AG04450 (cell line): ENCODE measurements around the gene CCNY. TPM values are rescaled to one million over a fixed set of nuclear protein-coding genes. Genes with fewer than 3 reads are reported as not detected.

Experiments
- CTCF ChIA-PET: fragments of 300-600, 350-600 bp; formaldehyde crosslinking; extraction: SDS; loops from one replicate; lab custom pipeline; 2022; ENCODE audit warnings: antibody characterized with exemption, inconsistent platforms; lab: Charles Lee
- POLR2A ChIA-PET: fragments of 350-600 bp; formaldehyde crosslinking; extraction: SDS; loops from one replicate; lab custom pipeline; 2021; ENCODE audit warnings: antibody characterized with exemption, inconsistent platforms; lab: Yijun Ruan, JAX
- DNase-seq: peaks from one replicate; pipeline ENCODE4 v3.0.0-alpha.2; 2011; ENCODE audit warnings: low read depth, low spot score
- H3K27ac ChIP-seq: one replicate; pipeline ENCODE4 v1.5.1; 2012; ENCODE audit warnings: low read depth, low read length, control low read depth
- H3K27me3 ChIP-seq: one replicate; pipeline ENCODE4 v1.6.0; 2012; ENCODE audit warnings: low read length; ENCODE audit not compliant: control insufficient read depth, insufficient read depth
- H3K4me3 ChIP-seq: 2 replicates; pipeline ENCODE4 v1.5.1; 2011; ENCODE audit warnings: mild to moderate bottlenecking, low read depth, low read length, control low read depth
- H3K9me3 ChIP-seq: 2 replicates; pipeline ENCODE4 v1.5.1; 2012; ENCODE audit warnings: low read length; ENCODE audit not compliant: control insufficient read depth, insufficient read depth
- polyA plus RNA-seq: library from polyadenylated mRNA; depleted of rRNA; stranded (reverse); fragments of >200 nt; gene quantifications from 2 replicates; pipeline ENCODE4 v1.2.3, GENCODE V29; 2011
- TF ChIP-seq, protein P1 (sequence below): IDR thresholded peaks from 2 replicates; pipeline ENCODE4 v1.5.1; 2011; ENCODE audit warnings: low read depth, low read length, control low read depth, inconsistent platforms

CCNY gene
- polyA plus RNA-seq, 1 experiment = 90.2 TPM

- DNase-seq = no peak
- Histone ChIP-seq H3K27ac (no peak overlapping the region), H3K27me3 (no peaks in the 10 kb centered on the region), H3K4me3 (no peak overlapping the region), H3K9me3 (no peaks in the 10 kb centered on the region)
- POLR2A ChIA-PET = no interaction called here
- TF ChIP-seq, protein P1, sequence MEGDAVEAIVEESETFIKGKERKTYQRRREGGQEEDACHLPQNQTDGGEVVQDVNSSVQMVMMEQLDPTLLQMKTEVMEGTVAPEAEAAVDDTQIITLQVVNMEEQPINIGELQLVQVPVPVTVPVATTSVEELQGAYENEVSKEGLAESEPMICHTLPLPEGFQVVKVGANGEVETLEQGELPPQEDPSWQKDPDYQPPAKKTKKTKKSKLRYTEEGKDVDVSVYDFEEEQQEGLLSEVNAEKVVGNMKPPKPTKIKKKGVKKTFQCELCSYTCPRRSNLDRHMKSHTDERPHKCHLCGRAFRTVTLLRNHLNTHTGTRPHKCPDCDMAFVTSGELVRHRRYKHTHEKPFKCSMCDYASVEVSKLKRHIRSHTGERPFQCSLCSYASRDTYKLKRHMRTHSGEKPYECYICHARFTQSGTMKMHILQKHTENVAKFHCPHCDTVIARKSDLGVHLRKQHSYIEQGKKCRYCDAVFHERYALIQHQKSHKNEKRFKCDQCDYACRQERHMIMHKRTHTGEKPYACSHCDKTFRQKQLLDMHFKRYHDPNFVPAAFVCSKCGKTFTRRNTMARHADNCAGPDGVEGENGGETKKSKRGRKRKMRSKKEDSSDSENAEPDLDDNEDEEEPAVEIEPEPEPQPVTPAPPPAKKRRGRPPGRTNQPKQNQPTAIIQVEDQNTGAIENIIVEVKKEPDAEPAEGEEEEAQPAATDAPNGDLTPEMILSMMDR = no peak
- CTCF ChIA-PET = interaction anchor here (0.5 to 2.4 kb wide), 3 partner anchors 11 to 18 kb away, joined by 3 to 15 read pairs (median 5); no protein-coding TSS in a partner anchor
Measured at GRCh38 chr10:35545079-35545657, 208.9 kb downstream of the CCNY start.

DNA sequence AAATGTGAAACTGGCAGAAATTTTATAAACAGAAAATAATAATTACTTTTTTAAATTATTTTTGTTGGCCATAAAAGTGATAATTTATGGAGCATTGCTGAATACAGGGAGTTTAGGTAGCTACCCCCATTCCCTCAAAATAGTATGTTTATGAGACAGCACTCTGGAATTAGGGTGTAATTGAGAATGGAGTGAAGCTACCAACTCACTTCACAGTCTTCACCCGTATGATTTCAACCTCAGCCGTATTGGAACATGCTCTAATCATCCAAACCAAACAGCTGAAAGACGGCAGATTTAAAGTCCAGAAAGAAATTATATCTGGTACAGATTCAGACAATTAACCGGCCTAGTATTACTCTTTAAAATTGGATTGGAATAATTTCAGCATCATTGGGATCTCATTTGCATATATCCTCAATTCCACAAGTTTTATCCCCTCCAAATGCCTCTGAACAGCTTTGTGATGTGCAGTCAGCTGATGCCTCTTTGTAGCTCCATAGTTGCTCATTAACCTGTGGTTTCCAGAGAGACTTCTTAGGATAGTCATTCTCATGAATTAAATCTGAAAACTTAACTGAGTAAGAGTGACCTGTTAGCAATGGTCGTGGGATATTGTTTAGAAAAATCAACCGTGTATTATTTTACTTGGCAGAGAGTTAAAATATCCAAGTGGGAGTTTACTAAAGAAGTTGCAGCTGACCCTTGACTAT, 209.7 kb downstream of the CCNY start:
- TF ChIP-seq, protein P1 = no peak
- peak overlapping the region; percentile 32 for H3K27ac ChIP-seq
- DNase-seq = no peak
- no peak overlapping the region for H3K4me3 ChIP-seq
- POLR2A ChIA-PET = interaction anchor here (0.5 kb wide), 1 partner anchor 48 kb away, joined by 5 read pairs; no protein-coding TSS in a partner anchor
- CTCF ChIA-PET = interaction anchor here (0.5 to 2.4 kb wide), 4 partner anchors 10 to 18 kb away, joined by 3 to 15 read pairs (median 4); no protein-coding TSS in a partner anchor
- H3K27me3 ChIP-seq = no peaks in the 10 kb centered on the region
- H3K9me3 ChIP-seq = no peaks in the 10 kb centered on the region

GRCh38 chr10:35546824-35547225, 210.5 kb downstream of the CCNY start:
- ChIA-PET POLR2A (interaction anchor here (0.5 kb wide), 1 partner anchor 49 kb away, joined by 5 read pairs; no protein-coding TSS in a partner anchor), CTCF (interaction anchor here (1.5 to 2.4 kb wide), 2 partner anchors 9 to 16 kb away, joined by 5 to 15 read pairs; no protein-coding TSS in a partner anchor)
- Histone ChIP-seq H3K27ac (no peak overlapping the region), H3K9me3 (no peaks in the 10 kb centered on the region), H3K4me3 (no peak overlapping the region), H3K27me3 (no peaks in the 10 kb centered on the region)
- TF ChIP-seq, protein P1 = 0 out of 2 replicates have a peak, but pooled peaks have one; percentile 17
- no peak for DNase-seq

- H3K9me3 ChIP-seq = no peaks in the 10 kb centered on the region
- ChIA-PET CTCF (interaction anchor here (1.2 to 3.5 kb wide), 3 partner anchors 8 to 317 kb away, joined by 3 to 23 read pairs (median 5); no protein-coding TSS in a partner anchor), POLR2A (no interaction called here)
- H3K27ac ChIP-seq = no peak overlapping the region
- no peak overlapping the region for H3K4me3 ChIP-seq
- TF ChIP-seq, protein P1 = no peak
- H3K27me3 ChIP-seq = no peaks in the 10 kb centered on the region
- no peak for DNase-seq
Measured at GRCh38 chr10:35552650-35553342, 216.5 kb downstream of the CCNY start.
